Measurements from ENCODE around the gene PRR30.

- TF ChIP-seq REST (IDR thresholded peaks at IDR 0.05; ENCODE audit: low read depth) (no peak), MAX (IDR thresholded peaks at IDR 0.05) (no peak), EP300 (IDR thresholded peaks at IDR 0.05; ENCODE audit: borderline replicate concordance) (no peak), FOXM1 (IDR thresholded peaks at IDR 0.05; ENCODE audit: borderline replicate concordance, low read depth) (no peak), YY1 (IDR thresholded peaks at IDR 0.05; ENCODE audit: low read depth) (no peak)
Measured at GRCh38 chr2:27182346-27182745, 43.1 kb upstream of the PRR30 start.
